IMR-90 (cell line): ENCODE results near the gene IFNG. TPM values are rescaled to one million over a fixed set of nuclear protein-coding genes. Genes with fewer than 3 reads are reported as not detected.

Source experiments
- ATAC-seq: fragments of 200-7000 bp; cut with Tn5 transposase; 2 replicates; pipeline ENCODE4 v1.9.1; 2020; ENCODE audit warnings: low read depth, mild to moderate bottlenecking, moderate library complexity
- BruUV-seq: library from RNA; stranded (reverse); fragments of 400-500 nt; replicated peaks from 2 replicates; lab custom pipeline; 2021; lab: Mats Ljungman, UMichigan
- CTCF ChIA-PET: fragments of 300-600 bp; formaldehyde crosslinking; extraction: SDS; loops from one replicate; lab custom pipeline; 2021; ENCODE audit warnings: antibody characterized with exemption; lab: Yijun Ruan, JAX
- POLR2A ChIA-PET: fragments of 300-600 bp; sonication (Branson Sonifier 250); formaldehyde crosslinking; loops from one replicate; lab custom pipeline; 2022; ENCODE audit warnings: antibody characterized with exemption; ENCODE audit not compliant: unreplicated experiment; lab: Charles Lee
- DNase-seq: peaks from one replicate; pipeline ENCODE4 v3.0.0; 2013
- H2AFZ ChIP-seq: replicated peaks from 2 replicates; pipeline ENCODE3; 2013; ENCODE audit warnings: low read length, mild to moderate bottlenecking; ENCODE audit not compliant: poor library complexity
- H2AK5ac ChIP-seq: 2 replicates; pipeline ENCODE4 v1.6.1; 2013; ENCODE audit warnings: low read depth, low read length, inconsistent platforms
- H2AK9ac ChIP-seq: replicated peaks from 2 replicates; pipeline ENCODE3; 2013; ENCODE audit warnings: mild to moderate bottlenecking, low read depth, low read length, moderate library complexity; ENCODE audit not compliant: poor library complexity
- H2BK120ac ChIP-seq: 2 replicates; pipeline ENCODE4 v1.6.1; 2013; ENCODE audit warnings: low read depth, low read length, inconsistent platforms
- H2BK15ac ChIP-seq: 3 replicates; pipeline ENCODE4 v1.6.1; 2013; ENCODE audit warnings: low read depth, low read length, inconsistent platforms
- H2BK20ac ChIP-seq: 2 replicates; pipeline ENCODE4 v1.6.1; 2013; ENCODE audit warnings: low read depth, mild to moderate bottlenecking, inconsistent platforms, low read length, moderate library complexity
- H2BK5ac ChIP-seq: 2 replicates; pipeline ENCODE4 v1.6.1; 2013; ENCODE audit warnings: mild to moderate bottlenecking, low read depth, low read length, inconsistent platforms; ENCODE audit not compliant: poor library complexity, severe bottlenecking
- H3K14ac ChIP-seq: replicated peaks from 2 replicates; pipeline ENCODE4 v1.6.1; 2013; ENCODE audit warnings: low read depth, low read length, inconsistent platforms
- H3K18ac ChIP-seq: 2 replicates; pipeline ENCODE4 v1.6.1; 2013; ENCODE audit warnings: low read depth, low read length, control low read depth
- H3K23ac ChIP-seq: 2 replicates; pipeline ENCODE4 v1.6.1; 2013; ENCODE audit warnings: low read depth, low read length, inconsistent platforms
- H3K27ac ChIP-seq: 2 replicates; pipeline ENCODE4 v1.5.1; 2013; ENCODE audit warnings: mild to moderate bottlenecking, control low read depth, low read length; ENCODE audit not compliant: insufficient read depth
- H3K27me3 ChIP-seq: 2 replicates; pipeline ENCODE4 v1.6.1; 2013; ENCODE audit warnings: low read length; ENCODE audit not compliant: control insufficient read depth, insufficient read depth
- H3K36me3 ChIP-seq: 2 replicates; pipeline ENCODE4 v1.6.1; 2013; ENCODE audit warnings: low read length, mixed read lengths; ENCODE audit not compliant: control insufficient read depth, insufficient read depth
- H3K4ac ChIP-seq: 2 replicates; pipeline ENCODE4 v1.6.1; 2013; ENCODE audit warnings: low read depth, low read length, inconsistent platforms
- H3K4me1 ChIP-seq: 2 replicates; pipeline ENCODE4 v1.6.1; 2013; ENCODE audit warnings: low read length, mixed read lengths; ENCODE audit not compliant: control insufficient read depth, insufficient read depth
- H3K4me2 ChIP-seq: 2 replicates; pipeline ENCODE4 v1.6.1; 2013; ENCODE audit warnings: low read depth, mild to moderate bottlenecking, control low read depth, low read length, moderate library complexity
- H3K4me3 ChIP-seq: 2 replicates; pipeline ENCODE4 v1.5.1; 2013; ENCODE audit warnings: low read depth, mild to moderate bottlenecking, control low read depth, low read length, moderate library complexity; ENCODE audit not compliant: insufficient read depth
- H3K56ac ChIP-seq: 2 replicates; pipeline ENCODE4 v1.6.1; 2013; ENCODE audit warnings: low read length, inconsistent platforms; ENCODE audit not compliant: insufficient read depth; ENCODE audit errors: extremely low read depth
- H3K79me1 ChIP-seq, 2 experiments: 2 replicates each; pipeline ENCODE4 v1.6.1; 2013; ENCODE audit warnings: low read length in 2 of 2, inconsistent platforms in 1 of 2, low read depth in 1 of 2
- H3K9ac ChIP-seq: 2 replicates; pipeline ENCODE4 v1.6.1; 2013; ENCODE audit warnings: low read depth, low read length, control low read depth
- H3K9me1 ChIP-seq: 2 replicates; pipeline ENCODE4 v1.6.1; 2013; ENCODE audit warnings: low read length, inconsistent platforms; ENCODE audit not compliant: insufficient read depth
- H3K9me3 ChIP-seq: 2 replicates; pipeline ENCODE4 v1.6.1; 2013; ENCODE audit warnings: low read length; ENCODE audit not compliant: control insufficient read depth, insufficient read depth
- H4K20me1 ChIP-seq: 2 replicates; pipeline ENCODE4 v1.6.1; 2013; ENCODE audit warnings: low read length, inconsistent platforms; ENCODE audit not compliant: insufficient read depth
- H4K5ac ChIP-seq: 2 replicates; pipeline ENCODE4 v1.6.1; 2013; ENCODE audit warnings: mild to moderate bottlenecking, low read depth, low read length, control low read depth
- H4K8ac ChIP-seq, 2 experiments: 2 replicates each; pipeline ENCODE4 v1.6.1; 2013; ENCODE audit warnings: low read depth in 2 of 2, low read length in 2 of 2, control low read depth in 1 of 2, inconsistent platforms in 1 of 2
- H4K91ac ChIP-seq: 2 replicates; pipeline ENCODE4 v1.6.1; 2013; ENCODE audit warnings: low read depth, low read length, inconsistent platforms; ENCODE audit not compliant: insufficient read depth
- CEBPB ChIP-seq: IDR thresholded peaks from 2 replicates; pipeline ENCODE4 v1.6.1; 2012; ENCODE audit warnings: low read depth, low read length, improper control_type of control experiment
- FOS ChIP-seq: fragments of 150-350 bp; IDR thresholded peaks from 2 replicates; pipeline ENCODE4 v1.6.1; 2016; ENCODE audit warnings: low read depth, low read length
- MAFK ChIP-seq: IDR thresholded peaks from 2 replicates; pipeline ENCODE4 v1.6.1; 2012; ENCODE audit warnings: low read depth, low read length, improper control_type of control experiment
- POLR2A ChIP-seq: IDR thresholded peaks from 2 replicates; pipeline ENCODE4 v1.6.1; 2012; ENCODE audit warnings: mild to moderate bottlenecking, low read depth, low read length
- RAD21 ChIP-seq: IDR thresholded peaks from 2 replicates; pipeline ENCODE4 v1.6.1; 2012; ENCODE audit warnings: low read length, improper control_type of control experiment
- RCOR1 ChIP-seq: IDR thresholded peaks from 2 replicates; pipeline ENCODE4 v1.6.1; 2012; ENCODE audit warnings: mild to moderate bottlenecking, low read length, improper control_type of control experiment; ENCODE audit not compliant: insufficient replicate concordance
- RFX5 ChIP-seq: IDR thresholded peaks from 2 replicates; pipeline ENCODE4 v1.8.0; 2012; ENCODE audit warnings: low read depth, mild to moderate bottlenecking, low read length, moderate library complexity
- SMC3 ChIP-seq: fragments of 150-350 bp; IDR thresholded peaks from 2 replicates; pipeline ENCODE4 v1.6.1; 2016; ENCODE audit warnings: low read depth, mild to moderate bottlenecking, antibody characterized with exemption, low read length, moderate library complexity
- WGBS, 2 experiments: methylation state at CpG; one replicate each; pipeline versions ENCODE4 v1.1.5 to v1.1.7; 2013; ENCODE audit warnings: missing lambda C conversion rate in 2 of 2; ENCODE audit not compliant: insufficient read length in 1 of 2; ENCODE audit errors: extremely low coverage in 2 of 2; 5-methylcytosine and 5-hydroxymethylcytosine counted together
- dilution Hi-C: fragments of 300-500 bp; cut with HindIII; formaldehyde crosslinking; loops from one replicate; pipeline ENCODE4 v1.14.3; 2018; ENCODE audit warnings: low sequenced_read_pairs; ENCODE audit not compliant: unreplicated experiment
- in situ Hi-C: fragments of 300-500 bp; cut with MboI; formaldehyde crosslinking; loops from 3 replicates; pipeline ENCODE4 v1.14.3; 2019; ENCODE audit warnings: low sequenced_read_pairs, inconsistent platforms, mixed read lengths
- intact Hi-C: fragments of 100-400 bp; cut with micrococcal nuclease; formaldehyde crosslinking; loops from 2 replicates; pipeline ENCODE4 v1.10.0; 2022
- polyA plus RNA-seq, 3 experiments: library from polyadenylated mRNA; depleted of rRNA; stranded (reverse); fragments of >200 nt; gene quantifications; 2 replicates each; pipeline ENCODE4 v1.2.3, GENCODE V29; 2012; ENCODE audit warnings: low replicate concordance in 1 of 3
- total RNA-seq: library from RNA; depleted of rRNA; stranded (reverse); fragments of >200 nt; gene quantifications from 2 replicates; pipeline ENCODE4 v1.2.3, GENCODE V29; 2012

IFNG gene
- total and polyA plus RNA-seq, 2 of the 4 experiments (the other 2 are of a cell fraction) = not detected

DNA sequence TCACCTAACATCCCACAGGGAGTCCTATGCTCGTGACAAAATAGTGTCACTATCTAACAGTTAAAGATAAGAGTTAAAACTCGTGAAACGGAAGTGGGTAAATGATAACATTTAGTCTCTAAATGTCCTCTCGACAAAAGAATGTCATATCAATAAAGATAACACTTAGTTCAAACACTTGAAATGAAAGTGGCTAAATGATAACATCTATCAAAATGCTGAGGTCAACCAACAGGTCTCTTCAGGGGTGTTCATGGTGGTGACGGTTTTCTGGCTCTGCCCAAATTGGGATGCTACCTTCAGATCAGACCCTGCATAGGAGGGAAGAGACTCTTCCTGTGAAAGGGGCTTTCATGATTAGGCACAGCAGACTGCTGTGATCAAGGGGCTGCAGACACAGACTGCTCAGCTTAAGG is 43.9 kb upstream of the IFNG start:
- no peak overlapping the region for H3K27ac ChIP-seq
- in situ Hi-C loops = no loop called here
- no peaks in the 10 kb centered on the region for H3K79me1 ChIP-seq
- no peak for ATAC-seq
- H4K8ac ChIP-seq = no peak overlapping the region
- no peaks in the 10 kb centered on the region for H3K4me1 ChIP-seq
- no peak overlapping the region for H2BK120ac ChIP-seq
- ChIA-PET CTCF (no interaction called here), POLR2A (no interaction called here)
- no peak overlapping the region for H2BK20ac ChIP-seq
- no peak for TF ChIP-seq FOS
- no peak for TF ChIP-seq POLR2A
- TF ChIP-seq CEBPB = no peak
- TF ChIP-seq RAD21 = no peak
- TF ChIP-seq RFX5 = no peak
- no peak for TF ChIP-seq RCOR1
- TF ChIP-seq MAFK = no peak
- no peak for TF ChIP-seq SMC3
- H3K23ac ChIP-seq = no peak overlapping the region
- H3K18ac ChIP-seq = no peak overlapping the region
- H2AFZ ChIP-seq = no peak overlapping the region
- no TSS peak for BruUV-seq
- no peaks in the 10 kb centered on the region for H3K36me3 ChIP-seq
- H4K91ac ChIP-seq = no peak overlapping the region
- no peak overlapping the region for H2AK5ac ChIP-seq
- H3K4me3 ChIP-seq = no peak overlapping the region
- no peaks in the 10 kb centered on the region for H4K20me1 ChIP-seq
- H3K14ac ChIP-seq = no peak overlapping the region
- H2BK5ac ChIP-seq = no peak overlapping the region
- H3K56ac ChIP-seq = no peak overlapping the region
- no CpG with 5 or more reads among the region's 5 CpGs for WGBS, 2 experiments
- H3K27me3 ChIP-seq = peaks cover 4% of the 10 kb centered on the region
- dilution Hi-C loops = loop anchor here (25.0 kb wide), 1 partner anchor 109 kb away; no protein-coding TSS in a partner anchor
- H3K4me2 ChIP-seq = no peak overlapping the region
- no peak overlapping the region for H3K4ac ChIP-seq
- H2BK15ac ChIP-seq = no peak overlapping the region
- no peak overlapping the region for H4K5ac ChIP-seq
- no peaks in the 10 kb centered on the region for H3K9me3 ChIP-seq
- no peaks in the 10 kb centered on the region for H3K9me1 ChIP-seq
- intact Hi-C loops = no loop called here
- no peak for DNase-seq
- no peak overlapping the region for H3K9ac ChIP-seq
- H2AK9ac ChIP-seq = no peak overlapping the region
